Glomerular endothelial cell (primary cell): ENCODE measurements around the gene RSF1. TPM values are rescaled to one million over a fixed set of nuclear protein-coding genes. Genes with fewer than 3 reads are reported as not detected.

Source experiments
- DNase-seq: peaks from one replicate; pipeline ENCODE4 v3.0.0-alpha.2; 2011; ENCODE audit warnings: low read depth, low spot score; ENCODE audit errors: extremely low read depth
- total RNA-seq: library from RNA; depleted of rRNA; stranded (reverse); fragments of >200 nt; gene quantifications from 2 replicates; pipeline ENCODE4 v1.2.3, GENCODE V29; 2015

The RSF1 gene
- total RNA-seq, 1 donor from 2014 or later = 50.9 TPM

DNA sequence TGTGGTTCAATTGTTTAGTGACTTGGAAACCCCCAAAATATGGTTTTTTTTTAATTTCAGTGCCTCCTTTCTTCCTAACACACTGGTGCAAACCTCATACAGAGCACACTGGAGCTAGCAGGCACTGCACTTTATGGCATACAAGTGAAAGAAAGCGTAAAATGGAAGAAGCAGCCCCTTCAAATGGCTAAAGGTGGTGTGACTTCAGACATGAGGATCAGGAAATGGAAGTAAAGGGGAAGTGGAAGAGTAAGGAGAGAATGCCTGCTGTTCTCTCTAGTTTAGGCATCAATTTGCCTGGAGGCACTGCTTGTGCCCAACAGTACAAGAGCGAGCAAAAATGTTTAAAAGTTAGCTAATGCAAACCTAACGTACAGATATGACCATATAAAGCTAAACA, 5.7 kb downstream of the RSF1 start:
- DNase-seq = no peak

DNA sequence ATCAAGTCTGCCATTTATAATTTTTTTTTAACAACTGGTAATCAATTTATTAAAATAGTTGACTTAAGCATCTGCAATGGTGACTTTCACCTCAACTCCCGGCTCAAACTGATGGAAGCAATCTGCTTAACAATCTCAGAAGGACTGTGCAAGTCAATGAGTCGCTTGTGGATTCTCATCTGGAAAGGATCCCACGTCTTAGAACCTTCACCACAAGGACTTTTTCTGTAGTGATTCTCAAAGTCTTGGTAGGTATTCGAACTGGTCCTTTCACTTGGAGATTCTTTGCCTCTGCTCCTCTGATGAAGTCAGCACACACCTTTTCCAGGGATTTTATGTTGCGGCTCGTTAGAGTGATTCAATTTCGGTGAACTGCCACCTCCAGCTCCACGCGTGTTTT, 7.3 kb downstream of the RSF1 start:
- no peak for DNase-seq

- no peak for DNase-seq
Measured at GRCh38 chr11:77806993-77807392, 13.5 kb downstream of the RSF1 start.

DNA sequence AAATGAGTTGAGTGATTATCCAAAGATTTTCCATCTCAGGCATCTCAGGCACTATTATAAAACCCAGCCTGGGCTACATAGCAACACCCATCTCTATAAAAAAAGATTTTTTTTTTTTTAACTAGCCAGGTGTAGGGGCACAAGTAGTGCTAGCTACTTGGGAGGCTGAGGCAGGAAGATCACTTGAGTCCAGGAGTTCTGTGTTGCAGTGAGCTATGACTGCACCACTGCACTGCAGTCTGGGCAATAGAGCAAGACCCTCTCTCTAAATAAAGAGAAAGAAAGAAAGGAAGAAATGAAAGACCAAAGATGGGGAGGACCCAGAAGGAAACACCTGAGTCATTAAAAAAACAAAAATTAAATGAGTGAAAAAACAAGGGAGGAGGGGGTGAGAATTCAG, 14.1 kb downstream of the RSF1 start:
- no peak for DNase-seq

GRCh38 chr11:77801477-77801876, 19.0 kb downstream of the RSF1 start:
- no peak for DNase-seq

GRCh38 chr11:77800449-77800848, 20.1 kb downstream of the RSF1 start:
- DNase-seq = no peak

DNA sequence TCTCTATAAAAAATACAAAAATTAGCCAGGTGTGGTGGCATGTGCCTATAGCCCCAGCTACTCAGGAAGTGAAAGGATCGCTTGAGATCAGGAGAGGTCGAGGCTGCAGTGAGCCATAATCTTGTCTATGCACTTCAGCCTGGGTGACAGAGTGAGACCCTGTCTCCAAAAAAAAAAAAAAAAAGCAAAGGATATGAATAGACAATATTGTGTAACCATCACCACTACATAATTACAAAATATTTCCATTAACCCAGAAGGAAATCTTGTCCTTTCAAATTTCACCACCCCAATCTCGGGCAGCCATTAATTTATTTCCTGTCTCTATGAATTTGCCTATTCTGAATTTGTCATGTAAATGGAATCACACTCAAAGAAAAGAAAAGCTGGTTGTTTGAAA, 21.2 kb downstream of the RSF1 start:
- no peak for DNase-seq

GRCh38 chr11:77793972-77794371, 26.6 kb downstream of the RSF1 start:
- DNase-seq = no peak

DNA sequence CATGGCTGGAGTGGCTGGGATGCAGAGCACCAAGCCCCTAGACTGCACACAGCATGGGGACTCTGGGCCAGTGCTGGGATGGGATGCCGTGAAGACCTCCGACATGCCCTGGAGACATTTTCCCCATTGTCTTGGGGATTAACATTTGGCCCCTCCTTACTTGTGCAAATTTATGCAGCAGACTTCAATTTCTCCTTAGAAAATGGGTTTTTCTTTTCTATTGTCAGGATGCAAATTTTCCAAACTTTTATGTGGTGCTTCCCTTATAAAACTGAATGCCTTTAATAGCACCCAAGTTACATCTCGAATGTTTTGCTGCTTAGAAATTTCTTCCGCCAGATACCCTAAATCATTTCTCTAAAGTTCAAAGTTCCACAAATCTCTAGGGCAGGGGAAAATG, 29.2 kb downstream of the RSF1 start:
- DNase-seq = no peak

- no peak for DNase-seq
Measured at GRCh38 chr11:77789731-77790476, 30.6 kb downstream of the RSF1 start.

- no peak for DNase-seq
Measured at GRCh38 chr11:77789061-77789730, 31.3 kb downstream of the RSF1 start.

- no peak for DNase-seq
Measured at GRCh38 chr11:77784572-77784971, 36.0 kb downstream of the RSF1 start.

- no peak for DNase-seq
Measured at GRCh38 chr11:77783025-77783424, 37.5 kb downstream of the RSF1 start.

- DNase-seq = peak; percentile 5
Measured at GRCh38 chr11:77779935-77780334, 40.6 kb downstream of the RSF1 start.

- DNase-seq = no peak
Measured at GRCh38 chr11:77778549-77778948, 42.0 kb downstream of the RSF1 start.

DNA sequence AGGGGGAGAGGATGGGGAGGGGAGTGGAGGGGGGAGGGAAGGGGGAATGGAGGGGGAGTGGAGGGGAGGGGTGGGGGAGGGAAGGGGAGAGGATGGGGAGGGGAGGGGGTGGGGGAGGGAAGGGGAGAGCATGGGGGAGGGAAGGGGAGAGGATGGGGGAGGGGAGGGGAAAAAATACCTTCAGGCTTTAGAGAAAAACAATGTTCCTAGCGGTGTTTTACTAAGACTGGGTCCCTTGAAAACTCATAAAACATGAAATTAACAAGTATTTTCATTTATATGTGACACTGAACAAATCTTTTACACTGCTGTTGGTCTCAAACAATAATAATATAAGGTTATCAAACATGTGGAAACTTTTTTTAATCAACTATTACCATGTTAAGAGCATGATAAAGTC, 42.4 kb downstream of the RSF1 start:
- DNase-seq = no peak

- DNase-seq = peak; percentile 16
Measured at GRCh38 chr11:77776455-77776854, 44.1 kb downstream of the RSF1 start.

DNA sequence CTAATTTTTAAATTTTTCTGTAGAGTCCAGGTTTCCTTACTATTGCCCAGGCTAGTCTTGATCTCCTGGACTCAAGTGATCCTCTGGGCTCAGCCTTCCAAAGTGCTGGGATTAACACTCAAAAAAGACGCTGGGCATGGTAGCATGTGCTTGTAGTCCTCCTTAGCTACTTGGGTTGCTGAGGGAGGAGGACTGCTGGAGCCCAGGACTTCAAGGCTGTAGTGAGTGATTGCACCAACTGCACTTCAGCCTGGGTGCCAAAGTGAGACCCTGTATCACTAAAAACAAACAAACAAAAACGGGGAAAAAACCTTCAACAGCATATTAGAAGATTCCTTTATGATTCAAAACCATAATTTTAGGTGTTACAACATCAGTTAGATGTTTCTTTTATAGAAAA, 44.6 kb downstream of the RSF1 start:
- no peak for DNase-seq

GRCh38 chr11:77771135-77771534, 49.4 kb downstream of the RSF1 start:
- no peak for DNase-seq

DNA sequence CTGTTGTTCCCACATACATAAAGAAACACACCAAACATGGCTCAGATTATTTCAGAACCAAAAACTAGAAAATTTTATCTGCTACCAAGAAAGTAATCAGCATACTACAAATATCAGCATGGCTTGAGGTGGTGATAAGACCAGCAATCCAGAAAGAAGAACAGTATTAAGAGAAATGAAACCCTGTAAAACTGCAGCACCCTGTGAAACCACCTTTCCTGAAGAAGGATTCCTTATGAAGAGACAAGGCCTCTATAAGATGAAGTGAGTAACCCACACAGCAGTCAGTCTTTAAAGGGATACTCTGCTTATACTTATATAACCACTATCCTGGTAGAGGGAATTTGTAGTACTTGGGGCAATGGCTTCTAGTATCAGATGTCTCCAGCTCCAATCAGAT, 49.9 kb downstream of the RSF1 start:
- no peak for DNase-seq

GRCh38 chr11:77762426-77762825, 58.1 kb downstream of the RSF1 start:
- no peak for DNase-seq

GRCh38 chr11:77761491-77761890, 59.0 kb downstream of the RSF1 start:
- DNase-seq = no peak

DNA sequence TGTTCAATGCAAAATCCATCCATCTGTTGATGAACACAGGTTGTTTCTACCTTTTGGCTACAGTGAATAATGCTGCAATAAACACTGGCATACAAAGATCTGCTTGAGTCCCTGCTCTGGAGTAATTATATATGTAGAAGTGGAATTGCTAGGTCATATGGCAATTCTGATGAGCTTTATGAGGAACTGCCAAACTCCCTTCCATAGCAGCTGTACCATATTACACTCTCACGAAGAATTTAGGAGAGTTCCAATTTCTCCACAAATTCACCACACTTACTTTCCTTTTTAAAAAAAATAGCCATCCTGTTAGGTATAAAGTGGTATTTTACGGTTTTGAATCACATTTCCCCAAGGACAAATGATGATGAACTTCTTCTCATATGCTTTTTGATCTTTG, 62.2 kb downstream of the RSF1 start:
- no peak for DNase-seq
